ENCODE measurements around the gene GPC5.
"Not testable (repeated sequence)": the region's sequence is repeated elsewhere in the genome, so short reads cannot be mapped to it uniquely, and the experiment has no call there.

GPC5 gene

GRCh38 chr13:91801772-91802171, 403.4 kb downstream of the GPC5 start:
- FAIRE-seq, result not testable (repeated sequence)

DNA sequence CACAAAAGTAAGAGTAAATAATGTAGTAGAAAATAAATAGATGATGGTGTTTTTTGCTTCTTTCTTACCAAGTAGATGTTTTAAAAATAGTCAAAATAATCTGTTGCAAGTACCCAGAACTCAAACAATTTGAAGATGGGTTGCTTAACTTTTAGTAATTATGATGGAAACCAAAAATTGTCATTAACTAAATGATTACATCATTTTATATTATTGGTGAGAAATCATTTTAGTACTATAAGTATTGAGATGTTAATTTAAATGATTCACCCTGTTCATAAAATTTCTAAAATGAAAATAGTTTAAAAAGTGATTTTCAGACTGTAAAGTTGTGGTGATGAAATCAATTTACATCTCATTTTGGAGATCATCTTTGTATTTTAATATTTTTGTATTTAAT, 404.5 kb downstream of the GPC5 start:
- peak; percentile 24 for FAIRE-seq

GRCh38 chr13:91804724-91805123, 406.3 kb downstream of the GPC5 start:
- no peak for FAIRE-seq

- FAIRE-seq, result no peak
Observed at GRCh38 chr13:91805605-91806004, 407.2 kb downstream of the GPC5 start.

GRCh38 chr13:91809161-91809560, 410.7 kb downstream of the GPC5 start:
- no peak for FAIRE-seq

DNA sequence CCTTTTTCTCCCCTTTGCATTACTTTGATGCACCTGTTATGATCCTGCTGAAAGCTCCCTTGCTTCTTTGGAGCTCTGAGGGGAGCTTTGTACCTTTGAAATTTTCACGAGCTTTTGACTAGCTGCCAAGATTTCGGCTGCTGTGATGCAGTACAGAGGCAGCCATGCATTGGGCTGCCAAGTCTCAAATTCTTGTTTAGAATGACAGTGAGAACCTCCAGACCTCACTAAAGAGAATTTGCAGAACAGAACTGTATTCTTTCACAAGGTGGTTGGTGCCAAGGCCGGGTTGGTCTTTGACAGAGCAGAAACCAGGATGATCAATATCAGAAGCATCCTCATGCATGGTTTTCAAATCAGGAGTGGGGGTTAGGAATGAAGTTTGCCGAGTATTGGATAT, 414.8 kb downstream of the GPC5 start:
- no peak for FAIRE-seq

DNA sequence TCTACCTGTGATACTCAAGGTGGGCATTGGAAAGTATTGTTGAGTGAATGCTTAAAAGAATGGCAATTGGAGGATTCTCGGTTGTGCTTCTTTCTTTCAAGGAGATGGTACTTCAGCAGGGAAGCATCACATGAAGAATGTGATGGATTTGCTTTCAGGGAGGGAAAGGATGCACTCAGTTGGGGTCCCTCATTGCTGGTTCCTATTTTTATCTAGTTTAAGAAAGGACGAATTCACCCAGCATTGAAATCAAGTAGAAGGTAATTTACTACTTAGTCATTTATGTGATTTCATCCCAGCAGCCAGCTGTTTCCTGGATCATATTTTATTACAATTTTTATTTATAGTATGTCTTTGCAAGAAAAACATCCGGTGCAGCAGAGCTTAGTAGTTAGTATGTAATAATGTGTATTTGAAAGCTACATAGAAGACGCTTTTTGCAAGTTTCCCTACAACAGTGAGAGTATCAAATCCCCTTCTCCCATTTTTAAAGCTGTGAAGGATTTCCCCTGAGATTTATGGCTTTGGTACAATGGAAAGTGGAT, 417.9 kb downstream of the GPC5 start:
- FAIRE-seq, result no peak

DNA sequence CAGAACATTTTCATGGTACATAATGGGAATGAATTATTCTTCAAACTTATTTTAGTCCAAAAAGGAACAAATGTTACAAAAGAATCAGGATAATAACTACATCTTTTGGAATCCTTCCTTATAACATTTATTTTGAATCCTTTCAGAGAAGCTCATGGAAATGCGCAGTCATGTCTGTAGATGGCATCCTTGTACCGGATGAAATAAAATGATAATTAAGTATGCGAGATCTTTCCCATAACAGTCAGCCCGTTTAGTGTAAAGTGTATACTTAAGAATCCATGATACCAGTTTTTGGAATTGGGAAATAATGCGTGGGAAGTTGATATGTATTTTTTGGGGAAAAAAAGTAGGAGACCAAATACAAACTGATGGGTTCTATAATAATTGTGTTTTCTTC, 418.8 kb downstream of the GPC5 start:
- FAIRE-seq, result no peak

DNA sequence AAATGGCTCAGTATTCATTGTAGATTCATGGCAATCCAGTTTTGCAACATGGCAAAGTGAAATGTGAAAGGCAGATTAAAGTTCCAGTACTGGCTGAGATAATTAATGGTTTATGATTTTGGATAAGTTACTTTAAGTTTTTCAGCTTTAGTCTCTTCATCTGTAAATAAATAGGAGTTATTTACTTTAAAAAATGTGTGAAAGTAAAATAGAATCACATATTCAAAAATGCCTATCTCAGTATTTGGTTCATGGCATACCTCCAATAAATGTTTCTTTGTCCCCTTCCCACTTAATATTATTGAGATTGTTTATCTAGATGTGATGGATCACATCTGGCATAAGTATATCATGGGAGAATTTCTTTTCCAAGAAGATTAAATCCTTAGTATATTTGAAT, 426.0 kb downstream of the GPC5 start:
- FAIRE-seq, result no peak

GRCh38 chr13:91825516-91825915, 427.1 kb downstream of the GPC5 start:
- no peak for FAIRE-seq

DNA sequence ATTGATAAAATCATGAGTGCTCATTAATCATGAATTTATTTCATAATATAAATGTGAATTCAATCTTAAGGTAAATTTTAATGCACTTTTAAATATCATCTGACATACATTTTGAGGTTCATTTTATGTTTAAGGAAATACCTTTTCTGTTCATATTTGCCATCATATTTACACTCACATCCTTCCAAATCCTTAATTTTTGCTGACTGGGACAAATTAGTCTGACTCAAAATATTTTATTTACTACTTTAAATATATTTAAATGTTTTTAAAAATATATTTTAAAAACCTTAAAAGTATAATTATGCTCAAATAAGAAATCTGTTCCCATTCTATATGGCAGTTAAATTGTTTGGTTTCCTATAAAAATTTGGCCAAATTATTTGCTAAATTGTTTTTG, 438.1 kb downstream of the GPC5 start:
- FAIRE-seq, result no peak

- FAIRE-seq, result no peak
Observed at GRCh38 chr13:91845612-91846011, 447.2 kb downstream of the GPC5 start.

DNA sequence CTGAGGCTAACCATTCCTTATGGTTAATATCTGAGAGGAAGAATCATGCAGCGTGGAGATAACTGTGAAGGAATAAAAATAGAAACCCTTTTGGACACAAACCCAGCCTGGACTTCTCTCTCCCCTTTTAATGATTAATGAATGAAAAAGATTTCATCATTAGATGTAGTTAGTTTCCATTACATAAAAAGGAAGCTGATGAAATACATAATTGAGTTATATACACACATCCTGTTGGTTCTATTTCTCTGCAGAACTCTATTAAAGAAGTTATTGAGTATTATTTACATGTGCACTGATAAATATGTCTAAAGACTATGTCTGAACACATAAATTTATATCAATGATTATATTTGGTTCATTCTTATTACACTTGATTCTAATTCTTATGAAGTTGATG, 465.3 kb downstream of the GPC5 start:
- no peak for FAIRE-seq

DNA sequence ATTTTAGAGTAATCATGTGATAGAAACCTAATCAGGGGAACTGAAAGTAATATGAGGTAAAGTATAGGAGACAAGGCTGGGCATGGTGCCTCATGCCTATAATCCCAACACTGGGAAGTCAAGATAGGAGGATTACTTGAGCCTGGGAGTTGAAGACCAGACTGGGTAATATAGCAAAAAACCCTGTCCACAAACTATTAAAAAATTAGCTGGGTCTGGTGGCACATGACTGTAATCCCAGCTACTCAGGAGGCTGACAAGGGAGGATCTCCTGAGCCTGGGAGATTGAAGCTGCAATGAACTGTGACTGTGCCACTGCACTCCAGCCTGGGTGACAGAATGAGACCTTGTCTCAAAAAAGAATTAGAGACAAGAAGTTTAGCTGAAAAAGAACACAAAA, 469.9 kb downstream of the GPC5 start:
- FAIRE-seq, result no peak

GRCh38 chr13:91878491-91878890, 480.1 kb downstream of the GPC5 start:
- FAIRE-seq, result no peak

GRCh38 chr13:91879360-91879759, 480.9 kb downstream of the GPC5 start:
- FAIRE-seq, result no peak

- no peak for FAIRE-seq
Observed at GRCh38 chr13:91882918-91883317, 484.5 kb downstream of the GPC5 start.

- no peak for FAIRE-seq
Observed at GRCh38 chr13:91889641-91890040, 491.2 kb downstream of the GPC5 start.

GRCh38 chr13:91891141-91891540, 492.7 kb downstream of the GPC5 start:
- FAIRE-seq, result no peak

DNA sequence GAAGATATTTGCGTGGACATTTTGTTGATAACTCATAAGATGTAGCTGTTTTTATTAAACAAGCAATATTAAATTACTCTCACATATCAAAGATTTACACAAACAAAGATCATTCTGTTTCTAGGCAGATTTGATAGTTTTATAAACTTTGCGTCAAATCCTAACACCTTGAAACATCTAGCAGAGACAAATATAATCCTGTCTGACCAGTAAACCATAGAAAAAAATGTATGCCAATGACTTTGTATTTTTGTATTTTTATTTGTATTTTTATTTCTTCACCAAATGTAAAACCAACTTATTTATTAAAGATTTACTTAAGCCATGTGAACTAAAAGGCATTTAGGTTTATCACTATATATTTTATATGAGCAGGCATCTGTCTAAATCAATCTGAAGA, 494.6 kb downstream of the GPC5 start:
- FAIRE-seq, result no peak

GRCh38 chr13:91894316-91894715, 495.9 kb downstream of the GPC5 start:
- FAIRE-seq, result no peak

DNA sequence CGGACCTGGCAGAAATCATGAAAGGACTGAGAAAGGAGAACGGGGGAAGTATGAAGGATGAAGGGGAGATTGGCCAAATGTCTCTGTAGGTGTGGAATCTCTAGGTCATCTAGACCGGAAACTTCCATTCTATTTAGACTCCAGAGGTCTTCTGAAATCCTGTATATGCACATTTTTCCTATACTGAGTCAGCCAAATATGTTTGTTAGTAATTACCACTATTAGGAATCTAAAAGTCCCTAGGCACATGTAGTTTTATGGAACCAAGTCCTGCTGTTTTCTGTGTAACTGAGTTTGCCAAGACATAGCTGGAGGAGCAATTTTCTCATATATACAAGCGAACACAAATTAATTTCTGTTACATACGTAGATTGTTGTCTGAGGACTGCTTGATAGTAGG, 498.1 kb downstream of the GPC5 start:
- FAIRE-seq, result no peak

GRCh38 chr13:91898986-91899385, 500.6 kb downstream of the GPC5 start:
- not testable (repeated sequence) for FAIRE-seq

GRCh38 chr13:91902291-91902690, 503.9 kb downstream of the GPC5 start:
- no peak for FAIRE-seq

DNA sequence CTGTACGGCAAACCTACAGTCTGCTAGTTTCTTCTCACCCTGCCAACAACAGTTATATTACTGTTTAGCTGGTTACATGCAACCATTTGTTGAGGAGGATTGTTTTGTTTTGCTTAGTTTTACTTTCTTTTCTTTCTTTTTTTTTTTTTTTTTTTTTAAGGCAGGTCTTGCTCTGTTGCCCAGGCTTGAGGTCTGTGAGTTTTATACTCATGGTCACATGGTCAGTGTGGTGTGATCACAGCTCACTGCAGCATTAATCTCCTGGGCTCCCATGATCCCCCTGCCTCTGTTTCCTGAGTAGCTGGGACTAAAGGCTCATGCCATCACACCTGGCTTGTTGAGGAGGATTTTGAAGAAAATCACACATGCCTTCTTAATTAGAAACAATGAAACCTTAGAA, 505.6 kb downstream of the GPC5 start:
- FAIRE-seq, result no peak

- no peak for FAIRE-seq
Observed at GRCh38 chr13:91904597-91904996, 506.2 kb downstream of the GPC5 start.

Measured in islet of Langerhans (tissue), 1 donor.